ENCODE measurements around the gene NLGN4X.

Gene NLGN4X

GRCh38 chrX:6228720-6229119, at the start of gene NLGN4X:
Gene NLGN4X, minus strand, starts transcription at chrX:6228867. Its CDS starts 77,401 bp downstream, at chrX:6151466.
- no peak for DNase-seq

- DNase-seq = no peak
Observed at GRCh38 chrX:6266041-6266440, 37.4 kb upstream of the NLGN4X start.

GRCh38 chrX:6262959-6263358, 34.3 kb upstream of the NLGN4X start:
- DNase-seq = no peak

GRCh38 chrX:6257025-6257424, 28.4 kb upstream of the NLGN4X start:
- no peak for DNase-seq

GRCh38 chrX:6244666-6245065, 16.0 kb upstream of the NLGN4X start:
- DNase-seq = no peak

DNA sequence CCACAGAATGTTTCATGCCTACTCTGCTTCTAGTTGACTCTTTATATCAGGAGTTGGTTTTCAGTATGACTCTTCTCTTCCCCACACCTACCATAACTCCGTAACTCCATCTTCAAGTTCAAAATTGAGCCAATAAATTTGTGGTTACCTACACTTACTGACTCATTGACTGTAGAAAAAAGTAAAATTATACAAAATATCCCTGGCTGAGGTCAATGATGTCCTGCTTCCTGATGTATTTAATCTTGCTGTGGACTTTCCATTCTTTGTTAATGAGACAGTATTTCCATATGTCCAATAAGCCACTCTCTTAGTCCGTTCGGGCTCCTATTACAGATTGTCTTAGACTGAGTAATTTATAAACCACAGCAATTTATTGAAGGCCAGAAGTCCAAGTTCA, 9.9 kb upstream of the NLGN4X start:
- no peak for DNase-seq

DNA sequence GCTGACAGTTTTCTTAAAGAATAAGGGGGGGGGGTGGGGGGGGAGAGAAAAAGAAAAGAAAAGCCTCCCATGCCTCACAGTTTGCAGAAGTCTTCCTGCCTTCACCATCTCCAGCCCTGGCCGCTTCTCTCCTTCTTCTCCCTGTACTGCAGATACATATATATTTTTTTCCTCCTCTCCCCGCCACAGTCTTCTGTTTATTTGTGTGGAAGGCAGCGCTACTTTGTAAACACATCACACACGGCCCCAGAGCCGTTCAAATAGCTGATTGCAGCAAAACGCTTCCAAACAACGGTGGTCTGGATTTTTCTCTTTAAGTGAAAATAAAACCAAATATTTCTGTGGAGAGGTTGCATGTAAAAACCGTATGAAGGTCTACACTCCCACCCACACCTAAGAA, 732 bp downstream of the NLGN4X start:
- no peak for DNase-seq

GRCh38 chrX:6227453-6227835, 1.2 kb downstream of the NLGN4X start:
- DNase-seq = no peak

GRCh38 chrX:6226596-6227452, 1.8 kb downstream of the NLGN4X start:
- no peak for DNase-seq

DNA sequence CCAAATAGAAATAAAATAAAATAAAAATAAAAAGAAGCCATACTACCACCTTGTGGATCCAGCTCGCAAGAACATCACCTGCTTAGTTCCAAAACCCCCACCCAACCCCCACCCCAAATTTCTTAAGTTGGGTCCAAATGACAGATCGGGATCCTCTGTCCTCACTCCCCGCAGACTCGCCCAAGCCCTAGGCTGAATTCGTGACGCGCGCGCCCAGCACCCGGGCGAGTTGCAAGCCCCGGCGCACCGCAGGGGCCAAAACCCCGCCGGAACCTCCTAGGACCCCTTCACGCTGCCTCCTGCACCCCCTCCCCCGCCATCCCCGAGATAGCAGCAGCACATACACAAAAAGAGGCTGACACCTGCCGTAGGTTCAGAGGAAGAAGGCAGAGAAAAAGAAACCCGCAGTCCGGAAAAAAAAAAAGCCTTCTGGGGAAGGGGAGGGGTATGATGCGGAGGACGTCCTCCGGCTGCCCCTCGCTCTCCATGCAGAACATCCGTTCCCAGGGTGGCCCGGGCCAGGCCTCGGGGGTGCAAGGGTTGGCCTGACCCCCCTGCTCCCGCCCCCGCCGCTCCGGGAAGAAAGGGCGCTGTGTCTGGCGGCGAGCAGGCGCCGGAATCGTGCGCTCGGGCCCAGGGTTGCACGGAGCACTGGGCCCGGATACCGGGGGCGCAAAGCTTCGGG, 2.6 kb downstream of the NLGN4X start:
- no peak for DNase-seq

GRCh38 chrX:6225288-6225910, 3.3 kb downstream of the NLGN4X start:
- no peak for DNase-seq

DNA sequence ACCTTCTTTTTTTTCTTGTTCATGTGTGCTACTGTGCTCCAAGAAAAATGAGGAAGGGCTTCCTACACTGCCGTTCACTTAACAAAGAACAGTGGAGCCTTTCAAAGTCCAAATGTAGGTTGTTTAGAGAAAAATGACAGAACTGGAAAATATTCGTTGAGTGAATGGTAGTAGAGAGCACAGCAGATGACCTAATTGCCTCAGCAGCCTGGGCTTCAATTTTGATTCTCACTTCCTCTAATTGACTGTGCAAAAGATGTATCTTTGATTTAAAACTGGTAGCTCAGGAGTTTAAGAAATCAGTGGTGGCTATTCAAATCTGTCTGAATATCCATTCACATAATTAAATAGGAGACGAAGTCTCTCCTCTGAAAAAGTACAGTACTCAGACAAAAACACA, 5.2 kb downstream of the NLGN4X start:
- no peak for DNase-seq

DNA sequence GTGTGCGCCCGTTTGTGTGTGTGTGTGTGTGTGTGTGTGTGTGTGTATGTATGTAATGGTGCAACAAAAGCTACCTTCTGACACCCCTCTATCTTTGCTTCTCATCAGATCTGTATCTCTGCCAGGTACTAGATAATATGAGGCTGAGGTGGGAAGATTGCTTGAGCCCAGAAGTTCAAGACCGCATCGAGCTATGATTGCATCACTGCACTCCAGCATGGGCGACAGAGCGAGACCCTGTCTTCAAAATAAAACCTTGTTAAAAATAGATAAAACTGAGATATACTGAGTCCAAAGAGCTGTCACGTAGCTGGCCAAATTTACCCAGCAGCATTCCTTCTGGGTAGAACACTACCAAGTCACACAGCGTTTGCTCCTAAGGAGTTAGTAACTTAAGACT, 18.4 kb downstream of the NLGN4X start:
- no peak for DNase-seq

DNA sequence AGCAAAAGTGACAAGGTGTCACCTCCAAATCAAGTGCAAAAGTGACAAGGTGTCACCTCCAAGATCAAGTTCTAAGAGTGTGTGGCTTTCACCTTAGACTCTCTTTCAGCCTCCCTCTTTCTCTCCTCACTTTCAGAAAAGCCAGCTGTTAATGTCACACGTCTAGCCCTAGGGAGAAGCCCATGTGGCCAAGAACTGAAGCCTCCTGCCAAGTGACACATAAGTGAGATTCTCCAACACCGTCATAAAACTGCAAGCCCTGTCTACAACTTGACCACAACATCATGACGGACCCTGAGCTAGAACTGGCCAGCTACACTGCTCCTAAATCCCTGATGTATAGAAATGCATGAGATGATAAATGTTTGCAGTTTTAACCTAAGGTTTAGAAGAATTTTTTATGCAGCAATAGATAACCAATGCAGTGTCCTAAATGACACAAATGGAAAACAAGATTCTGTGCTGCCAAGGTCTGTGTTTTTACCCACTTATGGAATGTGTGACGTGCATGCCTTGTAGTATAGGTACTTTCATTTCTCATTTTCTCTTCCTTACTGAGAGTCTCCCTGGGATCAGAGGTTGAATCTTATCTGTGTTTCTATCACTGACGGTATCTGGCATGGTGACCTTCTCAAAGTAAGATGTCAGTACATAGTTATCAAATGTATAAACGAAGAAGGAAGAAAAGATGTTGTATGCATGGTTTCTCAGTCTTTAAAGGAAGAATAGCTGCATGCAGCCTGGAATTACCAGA, 25.0 kb downstream of the NLGN4X start:
- no peak for DNase-seq

- DNase-seq = no peak
Observed at GRCh38 chrX:6199486-6199885, 29.2 kb downstream of the NLGN4X start.

DNA sequence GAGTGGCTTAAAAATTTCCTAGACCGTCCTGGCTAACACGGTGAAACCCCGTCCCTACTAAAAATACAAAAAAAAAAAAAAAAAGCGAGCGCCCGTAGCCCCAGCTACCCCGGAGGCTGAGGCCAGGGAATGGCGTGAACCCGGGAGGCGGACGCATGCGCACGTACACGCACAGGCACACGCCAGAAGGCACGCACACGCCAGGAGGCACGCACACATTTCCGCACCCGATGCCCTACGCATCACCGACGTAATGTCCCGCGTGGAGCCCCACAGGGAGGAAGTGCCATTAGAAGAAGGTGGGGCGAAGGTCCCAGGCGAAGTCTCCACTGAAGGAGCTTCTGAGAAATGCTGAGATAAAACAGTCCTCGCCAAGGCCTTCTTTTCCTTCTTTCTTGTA, 41.4 kb downstream of the NLGN4X start:
- no peak for DNase-seq

GRCh38 chrX:6184900-6185515, 43.7 kb downstream of the NLGN4X start:
- no peak for DNase-seq

- no peak for DNase-seq
Observed at GRCh38 chrX:6175914-6176313, 52.8 kb downstream of the NLGN4X start.

GRCh38 chrX:6170424-6170823, 58.2 kb downstream of the NLGN4X start:
- DNase-seq = no peak

GRCh38 chrX:6169407-6169806, 59.3 kb downstream of the NLGN4X start:
- DNase-seq = no peak

DNA sequence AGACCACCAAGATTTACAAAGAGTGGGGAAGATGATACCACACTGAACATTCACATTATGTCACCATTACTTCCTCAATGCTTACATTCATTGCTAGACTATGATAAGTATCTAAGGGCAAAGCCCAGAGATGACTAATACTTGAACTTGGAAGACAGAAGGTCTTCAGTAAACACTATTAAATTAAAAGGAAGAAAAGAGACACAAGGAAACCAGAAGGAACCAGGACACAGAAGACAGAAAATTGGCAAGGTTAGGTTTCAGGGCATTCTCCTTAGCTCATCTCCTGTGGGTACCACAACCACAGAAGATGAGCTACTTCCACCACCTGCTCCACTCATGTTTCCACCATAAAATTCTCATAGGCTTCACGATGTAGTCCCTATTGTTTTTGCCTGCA, 64.9 kb downstream of the NLGN4X start:
- no peak for DNase-seq

DNA sequence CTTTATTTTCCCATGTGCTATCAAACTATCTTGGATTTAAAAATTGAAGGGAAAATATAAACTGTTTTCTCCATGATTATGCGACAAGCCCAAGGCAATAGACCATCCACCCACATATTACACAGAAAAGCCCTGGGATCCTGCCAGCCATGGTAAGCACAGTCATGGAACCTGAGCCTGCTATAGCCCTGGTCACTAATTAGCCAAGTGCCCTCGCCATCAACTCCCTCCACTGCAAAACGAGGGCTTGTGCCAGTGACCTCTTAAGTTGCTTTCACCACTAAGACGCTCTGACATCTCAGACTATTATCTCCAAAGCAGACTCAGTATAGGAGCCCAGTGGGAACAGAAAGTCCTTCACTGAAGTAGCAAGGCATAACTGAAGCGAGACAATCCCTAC, 69.2 kb downstream of the NLGN4X start:
- no peak for DNase-seq

GRCh38 chrX:6151971-6152370, 76.7 kb downstream of the NLGN4X start:
- DNase-seq = no peak
